ENCODE results near the gene KLK11.

- no peak for TF ChIP-seq CTCF (IDR thresholded peaks at IDR 0.05)
- no peak for TF ChIP-seq EZH2 (IDR thresholded peaks at IDR 0.05; ENCODE audit: borderline replicate concordance, insufficient read depth, low read depth, low read length, poor library complexity, severe bottlenecking)
Observed at GRCh38 chr19:51059715-51060114, 33.3 kb upstream of the KLK11 start.

All from B cell (primary cell).